GM18526 (cell line): Measurements from ENCODE around the gene PLBD2.

Experiments used
- POLR2A ChIP-seq: IDR thresholded peaks from 3 replicates; pipeline ENCODE4 v1.6.1; 2011; ENCODE audit not compliant: insufficient read length; ENCODE audit errors: extremely low read depth

The PLBD2 gene

DNA sequence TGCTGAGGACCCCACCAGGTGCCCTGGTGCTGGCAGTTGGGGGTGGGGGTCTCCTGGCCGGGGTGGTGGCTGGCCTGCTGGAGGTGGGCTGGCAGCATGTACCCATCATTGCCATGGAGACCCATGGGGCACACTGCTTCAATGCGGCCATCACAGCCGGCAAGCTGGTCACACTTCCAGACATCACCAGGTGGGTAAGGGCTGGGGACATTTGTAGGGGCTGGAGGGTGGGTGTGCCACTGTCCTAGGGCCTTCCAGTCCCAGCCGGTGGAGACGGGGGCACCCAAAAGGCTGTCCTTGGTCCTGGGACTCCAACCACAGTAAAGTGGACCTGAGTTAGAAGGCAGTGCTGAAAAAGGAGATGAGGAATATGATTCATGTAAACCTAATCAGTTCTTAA is 77.0 kb downstream of the PLBD2 start:
- no peak for TF ChIP-seq POLR2A

DNA sequence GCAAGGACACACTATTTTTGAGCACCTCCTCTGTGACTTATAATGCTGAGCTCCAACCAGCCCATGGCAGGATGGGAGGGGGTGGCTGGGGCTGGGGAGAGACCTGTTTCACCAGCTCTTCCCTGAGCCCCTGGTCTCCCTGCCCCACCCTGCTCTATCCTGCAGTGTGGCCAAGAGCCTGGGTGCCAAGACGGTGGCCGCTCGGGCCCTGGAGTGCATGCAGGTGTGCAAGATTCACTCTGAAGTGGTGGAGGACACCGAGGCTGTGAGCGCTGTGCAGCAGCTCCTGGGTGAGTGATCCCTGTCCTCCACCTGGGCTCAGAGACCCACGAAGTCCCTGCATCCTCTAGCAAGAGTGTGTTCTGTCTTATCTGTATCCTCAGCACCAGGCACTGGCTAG is 78.2 kb downstream of the PLBD2 start:
- no peak for TF ChIP-seq POLR2A

DNA sequence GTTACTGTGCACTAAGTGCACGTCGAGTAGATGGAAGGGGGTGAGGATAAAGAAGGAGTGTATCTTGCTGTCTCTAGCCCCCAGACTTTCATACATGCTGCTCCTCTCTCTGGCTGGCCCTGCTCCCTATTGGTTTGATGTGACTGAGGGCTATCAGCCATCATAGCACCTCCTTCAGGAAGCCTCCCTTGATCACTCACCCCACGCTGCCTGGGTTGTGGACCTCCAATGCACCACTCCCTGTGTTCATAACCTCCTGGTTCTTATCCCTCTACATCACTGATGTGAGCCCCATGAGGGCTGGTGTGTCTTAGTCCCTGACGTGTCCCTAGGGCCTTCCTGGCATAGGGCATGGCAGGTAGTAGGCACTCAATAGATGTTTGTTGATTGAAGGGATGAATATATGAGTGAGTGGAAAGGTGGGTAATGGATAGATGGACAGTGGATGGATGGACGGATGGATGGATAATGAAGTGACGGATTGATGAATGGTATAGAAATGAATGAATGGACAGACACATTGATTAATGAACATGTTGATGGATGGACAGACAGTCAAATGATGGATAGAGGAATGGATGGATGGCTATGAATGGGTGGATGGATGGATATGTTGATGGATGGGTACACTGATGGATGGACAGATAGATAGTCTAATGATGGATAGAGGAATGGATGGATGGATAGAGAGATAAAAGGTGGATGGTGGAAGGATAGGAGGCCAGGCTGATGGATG is 78.8 kb downstream of the PLBD2 start:
- no peak for TF ChIP-seq POLR2A

DNA sequence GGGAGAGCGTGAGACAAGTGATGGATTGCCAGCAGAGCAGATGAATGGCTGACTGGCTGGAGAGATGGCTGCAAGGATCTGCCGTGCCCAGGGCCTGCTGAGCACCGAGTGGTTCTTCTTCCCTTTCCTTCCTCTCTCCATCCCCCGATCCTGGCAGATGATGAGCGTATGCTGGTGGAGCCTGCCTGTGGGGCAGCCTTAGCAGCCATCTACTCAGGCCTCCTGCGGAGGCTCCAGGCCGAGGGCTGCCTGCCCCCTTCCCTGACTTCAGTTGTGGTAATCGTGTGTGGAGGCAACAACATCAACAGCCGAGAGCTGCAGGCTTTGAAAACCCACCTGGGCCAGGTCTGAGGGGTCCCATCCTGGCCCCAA is 79.3 kb downstream of the PLBD2 start:
- no peak for TF ChIP-seq POLR2A

- TF ChIP-seq POLR2A, result no peak
Measured at GRCh38 chr12:113438523-113439300, 80.3 kb downstream of the PLBD2 start.

GRCh38 chr12:113439301-113439597 is 80.9 kb downstream of the PLBD2 start:
- TF ChIP-seq POLR2A, result no peak

DNA sequence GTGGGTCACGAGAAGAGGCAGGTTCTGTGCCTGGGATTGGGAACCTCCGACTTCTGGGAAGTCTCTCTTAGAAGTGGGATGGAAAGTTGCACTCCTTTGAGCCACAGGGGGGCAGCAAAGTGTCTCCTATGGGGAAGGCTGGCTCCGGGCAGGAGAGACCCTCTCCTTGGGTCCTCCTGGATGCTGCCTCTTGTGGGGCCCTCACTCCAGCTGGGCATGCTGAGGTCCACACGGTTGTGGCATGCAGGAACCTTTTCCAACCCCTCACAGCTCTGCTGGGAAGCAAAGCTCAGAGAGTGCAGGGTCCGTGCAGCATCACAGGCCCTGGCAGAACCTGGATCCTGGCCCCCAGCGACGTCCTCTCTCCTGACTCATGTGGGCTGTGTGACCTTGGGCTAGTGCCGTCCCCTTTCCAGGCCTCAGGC is 81.2 kb downstream of the PLBD2 start:
- TF ChIP-seq POLR2A, result no peak

- no peak for TF ChIP-seq POLR2A
Measured at GRCh38 chr12:113440336-113440735, 81.9 kb downstream of the PLBD2 start.
